ENCODE results near the gene PPAT.
A peak's percentile ranks its signal among the peaks of the same experiment; 100 is the strongest.
"Not testable (repeated sequence)": the region's sequence is repeated elsewhere in the genome, so short reads cannot be mapped to it uniquely, and the experiment has no call there.

Gene PPAT

DNA sequence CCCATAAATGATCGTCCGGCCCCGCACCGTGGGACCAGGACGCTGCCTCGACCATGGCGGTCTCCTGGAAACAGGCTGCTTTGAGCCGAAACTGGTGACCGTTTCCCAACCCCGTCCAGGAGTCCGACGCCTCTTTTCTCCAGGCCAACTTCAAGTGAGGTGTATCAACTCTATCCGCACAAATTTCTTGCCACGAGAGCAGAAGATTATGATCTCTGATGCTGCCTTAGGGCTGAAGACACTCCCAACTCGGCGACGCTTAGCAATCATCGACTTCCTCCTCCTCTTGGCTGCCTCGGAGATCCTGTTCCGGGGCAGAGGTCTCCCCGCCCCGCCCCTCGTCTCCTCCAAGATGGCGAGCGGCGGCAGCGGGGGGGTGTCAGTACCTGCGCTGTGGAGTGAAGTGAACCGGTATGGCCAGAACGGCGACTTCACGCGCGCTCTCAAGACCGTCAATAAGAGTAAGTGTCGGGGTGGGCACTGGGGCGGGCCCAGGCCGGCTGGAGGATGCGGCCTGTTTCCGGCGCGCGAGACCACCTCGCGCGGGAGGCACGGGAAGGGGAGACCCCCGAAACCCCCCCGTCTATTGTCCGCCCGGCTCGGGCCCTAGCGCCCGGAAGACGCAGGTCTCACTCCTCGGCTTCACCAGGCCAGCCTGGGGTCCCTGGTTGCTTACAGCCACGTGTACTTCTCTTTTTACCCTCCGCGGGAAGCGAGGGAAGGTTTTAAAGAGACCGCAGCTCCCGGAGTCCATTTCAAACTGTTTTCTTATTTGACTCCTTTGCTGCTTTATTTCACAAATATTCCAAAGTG, 32.1 kb upstream of the PPAT start, which contains the start of gene SRP72:
Gene SRP72 (plus strand): TSS at position 334 of the 813 bp plus-strand sequence. CDS start 19 bp downstream, at position 353.
- Histone ChIP-seq H3K4me3 (replicated peaks; ENCODE audit: insufficient read depth, low read length) (peak within 1 kb of the TSS; percentile 94), H3K27me3 (ENCODE audit: insufficient read depth, poor library complexity, severe bottlenecking) (no peaks in the 10 kb centered on the region), H3K27ac (replicated peaks) (peak within 1 kb of the TSS; percentile 97)
- TF ChIP-seq SPI1 (IDR thresholded peaks at IDR 0.05; ENCODE audit: borderline replicate concordance, low read depth) (peak; percentile 62; the same call in 1 of the 2 replicates), POLR2AphosphoS5 (IDR thresholded peaks at IDR 0.05; ENCODE audit: low read depth) (peak; percentile 78), GABPA (IDR thresholded peaks at IDR 0.05; ENCODE audit: low read depth) (peak; percentile 87)
- TF ChIP-seq, protein P1, sequence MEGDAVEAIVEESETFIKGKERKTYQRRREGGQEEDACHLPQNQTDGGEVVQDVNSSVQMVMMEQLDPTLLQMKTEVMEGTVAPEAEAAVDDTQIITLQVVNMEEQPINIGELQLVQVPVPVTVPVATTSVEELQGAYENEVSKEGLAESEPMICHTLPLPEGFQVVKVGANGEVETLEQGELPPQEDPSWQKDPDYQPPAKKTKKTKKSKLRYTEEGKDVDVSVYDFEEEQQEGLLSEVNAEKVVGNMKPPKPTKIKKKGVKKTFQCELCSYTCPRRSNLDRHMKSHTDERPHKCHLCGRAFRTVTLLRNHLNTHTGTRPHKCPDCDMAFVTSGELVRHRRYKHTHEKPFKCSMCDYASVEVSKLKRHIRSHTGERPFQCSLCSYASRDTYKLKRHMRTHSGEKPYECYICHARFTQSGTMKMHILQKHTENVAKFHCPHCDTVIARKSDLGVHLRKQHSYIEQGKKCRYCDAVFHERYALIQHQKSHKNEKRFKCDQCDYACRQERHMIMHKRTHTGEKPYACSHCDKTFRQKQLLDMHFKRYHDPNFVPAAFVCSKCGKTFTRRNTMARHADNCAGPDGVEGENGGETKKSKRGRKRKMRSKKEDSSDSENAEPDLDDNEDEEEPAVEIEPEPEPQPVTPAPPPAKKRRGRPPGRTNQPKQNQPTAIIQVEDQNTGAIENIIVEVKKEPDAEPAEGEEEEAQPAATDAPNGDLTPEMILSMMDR (IDR thresholded peaks at IDR 0.05; ENCODE audit: insufficient read depth, low read length): no peak
- TF ChIP-seq, protein P2, sequence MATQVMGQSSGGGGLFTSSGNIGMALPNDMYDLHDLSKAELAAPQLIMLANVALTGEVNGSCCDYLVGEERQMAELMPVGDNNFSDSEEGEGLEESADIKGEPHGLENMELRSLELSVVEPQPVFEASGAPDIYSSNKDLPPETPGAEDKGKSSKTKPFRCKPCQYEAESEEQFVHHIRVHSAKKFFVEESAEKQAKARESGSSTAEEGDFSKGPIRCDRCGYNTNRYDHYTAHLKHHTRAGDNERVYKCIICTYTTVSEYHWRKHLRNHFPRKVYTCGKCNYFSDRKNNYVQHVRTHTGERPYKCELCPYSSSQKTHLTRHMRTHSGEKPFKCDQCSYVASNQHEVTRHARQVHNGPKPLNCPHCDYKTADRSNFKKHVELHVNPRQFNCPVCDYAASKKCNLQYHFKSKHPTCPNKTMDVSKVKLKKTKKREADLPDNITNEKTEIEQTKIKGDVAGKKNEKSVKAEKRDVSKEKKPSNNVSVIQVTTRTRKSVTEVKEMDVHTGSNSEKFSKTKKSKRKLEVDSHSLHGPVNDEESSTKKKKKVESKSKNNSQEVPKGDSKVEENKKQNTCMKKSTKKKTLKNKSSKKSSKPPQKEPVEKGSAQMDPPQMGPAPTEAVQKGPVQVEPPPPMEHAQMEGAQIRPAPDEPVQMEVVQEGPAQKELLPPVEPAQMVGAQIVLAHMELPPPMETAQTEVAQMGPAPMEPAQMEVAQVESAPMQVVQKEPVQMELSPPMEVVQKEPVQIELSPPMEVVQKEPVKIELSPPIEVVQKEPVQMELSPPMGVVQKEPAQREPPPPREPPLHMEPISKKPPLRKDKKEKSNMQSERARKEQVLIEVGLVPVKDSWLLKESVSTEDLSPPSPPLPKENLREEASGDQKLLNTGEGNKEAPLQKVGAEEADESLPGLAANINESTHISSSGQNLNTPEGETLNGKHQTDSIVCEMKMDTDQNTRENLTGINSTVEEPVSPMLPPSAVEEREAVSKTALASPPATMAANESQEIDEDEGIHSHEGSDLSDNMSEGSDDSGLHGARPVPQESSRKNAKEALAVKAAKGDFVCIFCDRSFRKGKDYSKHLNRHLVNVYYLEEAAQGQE (IDR thresholded peaks at IDR 0.05; ENCODE audit: insufficient replicate concordance, low read depth): peak; percentile 69
- peak; percentile 77 to 91 for DNase-seq (ENCODE audit: low read depth in 1 of 2, low spot score in 1 of 2)

DNA sequence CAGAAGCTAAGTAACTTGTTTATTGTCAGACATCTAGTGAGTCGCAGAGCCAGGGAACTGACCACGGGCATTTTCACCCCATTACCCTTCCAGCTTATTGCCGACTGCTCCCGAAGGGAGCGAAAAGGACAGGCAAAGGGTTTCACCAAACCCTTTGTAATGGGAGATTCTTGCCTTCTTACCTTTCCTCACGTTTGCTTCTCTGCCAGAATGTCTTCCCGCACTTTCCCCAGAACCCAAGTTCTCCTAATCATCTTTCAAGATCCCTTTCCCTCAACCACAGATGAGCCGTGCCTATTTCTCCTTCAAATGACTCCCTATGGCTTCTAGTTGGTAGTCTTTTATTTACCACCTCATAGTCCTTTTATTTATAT, 31.5 kb upstream of the PPAT start:
- H3K27me3 ChIP-seq (ENCODE audit: insufficient read depth, poor library complexity, severe bottlenecking): no peaks in the 10 kb centered on the region
- H3K27ac ChIP-seq (replicated peaks): peak overlapping the region; percentile 97
- H3K4me3 ChIP-seq (replicated peaks; ENCODE audit: insufficient read depth, low read length): peak overlapping the region; percentile 94
- DNase-seq (ENCODE audit: low read depth in 1 of 2, low spot score in 1 of 2): no peak
- TF ChIP-seq SPI1 (IDR thresholded peaks at IDR 0.05; ENCODE audit: borderline replicate concordance, low read depth): no peak

DNA sequence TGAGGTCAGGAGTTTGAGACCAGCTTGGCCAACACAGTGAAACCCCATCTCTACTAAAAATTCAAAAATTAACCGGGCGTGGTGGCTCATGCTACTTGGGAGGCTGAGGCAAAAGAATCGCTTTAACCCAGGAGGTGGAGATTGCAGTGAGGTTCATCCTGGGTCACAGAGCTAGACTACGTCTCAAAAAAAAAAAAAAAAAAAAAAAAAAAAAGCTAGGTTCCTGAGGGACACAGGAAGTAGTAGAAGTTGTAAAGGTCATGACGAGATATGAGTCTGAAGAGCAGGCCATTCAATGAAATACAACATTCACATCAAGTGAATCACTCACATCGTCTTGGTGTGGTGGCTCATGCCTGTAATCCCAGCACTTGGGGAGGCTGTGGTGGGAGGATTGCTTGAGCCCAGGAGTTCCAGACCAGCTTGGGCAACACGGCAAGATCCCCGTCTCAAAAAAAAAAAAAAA, 30.9 kb upstream of the PPAT start:
- H3K27ac ChIP-seq (replicated peaks): peak overlapping the region; percentile 97
- H3K4me3 ChIP-seq (replicated peaks; ENCODE audit: insufficient read depth, low read length): peak overlapping the region; percentile 94
- peak in 1 of 2 experiments; percentile 7 for DNase-seq (ENCODE audit: low read depth in 1 of 2, low spot score in 1 of 2)
- H3K27me3 ChIP-seq (ENCODE audit: insufficient read depth, poor library complexity, severe bottlenecking): not testable (repeated sequence)

DNA sequence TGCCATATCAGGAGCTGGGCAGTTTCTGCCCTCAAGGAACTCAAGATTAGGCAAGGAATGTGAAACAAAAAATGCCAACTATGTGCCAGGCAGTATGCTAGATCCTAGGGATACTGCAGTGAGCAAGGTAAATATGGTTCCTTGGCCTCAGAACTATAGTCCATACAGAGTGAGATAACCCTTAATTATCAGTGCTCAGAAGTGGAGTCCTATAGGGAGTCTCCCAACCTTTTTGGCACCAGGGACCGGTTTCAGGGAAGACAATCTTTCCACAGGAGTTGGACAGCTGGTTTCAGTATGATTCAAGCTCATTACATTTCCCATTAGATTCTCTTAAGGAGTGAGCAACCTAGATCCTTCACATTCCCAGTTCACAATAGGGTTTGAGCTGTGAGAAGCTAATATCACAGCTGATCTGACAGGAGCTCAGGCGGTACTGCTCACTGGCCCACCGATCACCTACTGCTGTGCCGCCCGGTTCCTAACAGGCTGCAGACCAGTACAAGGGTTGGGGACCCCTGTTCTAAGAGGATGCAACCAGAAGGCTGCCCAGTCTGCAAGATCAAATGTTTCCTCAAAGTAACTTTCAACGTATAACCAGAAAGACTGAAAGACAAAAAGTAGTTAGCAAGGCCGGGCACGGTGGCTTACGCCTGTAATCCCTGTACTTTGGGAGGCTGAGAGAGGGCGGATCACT, 30.3 kb upstream of the PPAT start:
- H3K27ac ChIP-seq (replicated peaks): peak overlapping the region; percentile 40
- DNase-seq (ENCODE audit: low read depth in 1 of 2, low spot score in 1 of 2): peak in 1 of 2 experiments; percentile 3
- no peaks in the 10 kb centered on the region for H3K27me3 ChIP-seq (ENCODE audit: insufficient read depth, poor library complexity, severe bottlenecking)
- no peak for TF ChIP-seq POLR2AphosphoS5 (IDR thresholded peaks at IDR 0.05; ENCODE audit: low read depth)
- H3K4me3 ChIP-seq (replicated peaks; ENCODE audit: insufficient read depth, low read length): peak overlapping the region; percentile 94

DNA sequence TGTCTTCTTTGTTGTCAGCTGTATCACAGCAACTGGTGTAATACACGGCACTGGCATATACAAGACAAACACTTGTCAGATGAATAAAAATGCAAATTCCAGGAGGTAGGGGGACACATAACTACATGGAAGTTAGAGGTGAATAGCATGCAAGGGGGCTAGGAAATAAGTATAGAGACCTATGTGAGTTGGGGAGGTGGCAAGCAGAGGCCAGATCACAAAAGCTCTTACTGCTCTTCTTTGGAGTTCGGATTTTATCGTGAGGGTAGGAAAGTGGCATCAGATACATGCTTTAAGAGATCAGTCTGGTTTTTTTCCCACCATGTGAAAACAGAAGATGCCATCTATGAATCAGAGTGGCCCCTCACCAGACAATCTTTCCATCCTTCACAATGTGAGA, 29.2 kb upstream of the PPAT start:
- Histone ChIP-seq H3K4me3 (replicated peaks; ENCODE audit: insufficient read depth, low read length) (no peak overlapping the region), H3K27me3 (ENCODE audit: insufficient read depth, poor library complexity, severe bottlenecking) (no peaks in the 10 kb centered on the region), H3K27ac (replicated peaks) (no peak overlapping the region)
- DNase-seq (ENCODE audit: low read depth in 1 of 2, low spot score in 1 of 2): no peak
- TF ChIP-seq SPI1 (IDR thresholded peaks at IDR 0.05; ENCODE audit: borderline replicate concordance, low read depth) (no peak), GABPA (IDR thresholded peaks at IDR 0.05; ENCODE audit: low read depth) (no peak), POLR2AphosphoS5 (IDR thresholded peaks at IDR 0.05; ENCODE audit: low read depth) (no peak)
- TF ChIP-seq, protein P2 (IDR thresholded peaks at IDR 0.05; ENCODE audit: insufficient replicate concordance, low read depth): no peak
- TF ChIP-seq, protein P1 (IDR thresholded peaks at IDR 0.05; ENCODE audit: insufficient read depth, low read length): no peak
